Measurements from ENCODE around the gene LRRC7. TPM values are rescaled to one million over a fixed set of nuclear protein-coding genes. Genes with fewer than 3 reads are reported as not detected.

The LRRC7 gene
- total and polyA plus RNA-seq, 8 donors, result 3.4 to 5.9 (median 5.1) TPM; not detected in 2

DNA sequence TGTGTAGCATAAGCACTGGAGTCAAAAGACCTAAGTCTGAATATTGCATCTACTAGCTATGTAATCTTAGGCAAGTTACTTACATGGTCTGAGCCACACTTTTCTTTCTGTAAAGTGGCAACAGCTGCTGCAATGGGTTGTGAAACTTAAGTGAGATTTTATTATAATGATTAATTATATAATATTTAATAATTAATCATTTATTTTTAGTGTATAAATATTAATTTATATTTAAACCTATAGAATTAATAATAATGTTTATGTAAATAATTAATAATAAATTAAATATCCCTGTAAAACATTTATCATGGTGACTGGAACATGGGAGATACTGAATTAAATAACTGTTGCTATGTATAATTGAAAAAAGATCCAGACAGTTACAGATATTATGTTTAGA lies 457.3 kb downstream of the LRRC7 start:
- intact Hi-C loops (cut with DNase I), result no loop called here
- ATAC-seq (no peak), DNase-seq (no peak)
- no peak overlapping the region for H3K27ac ChIP-seq
- H3K4me1 ChIP-seq, result no peaks in the 10 kb centered on the region
- H3K4me3 ChIP-seq, result no peak overlapping the region
- no peaks in the 10 kb centered on the region for H3K9me3 ChIP-seq
- no peaks in the 10 kb centered on the region for H3K27me3 ChIP-seq
- no peaks in the 10 kb centered on the region for H3K36me3 ChIP-seq
- TF ChIP-seq, protein P1, sequence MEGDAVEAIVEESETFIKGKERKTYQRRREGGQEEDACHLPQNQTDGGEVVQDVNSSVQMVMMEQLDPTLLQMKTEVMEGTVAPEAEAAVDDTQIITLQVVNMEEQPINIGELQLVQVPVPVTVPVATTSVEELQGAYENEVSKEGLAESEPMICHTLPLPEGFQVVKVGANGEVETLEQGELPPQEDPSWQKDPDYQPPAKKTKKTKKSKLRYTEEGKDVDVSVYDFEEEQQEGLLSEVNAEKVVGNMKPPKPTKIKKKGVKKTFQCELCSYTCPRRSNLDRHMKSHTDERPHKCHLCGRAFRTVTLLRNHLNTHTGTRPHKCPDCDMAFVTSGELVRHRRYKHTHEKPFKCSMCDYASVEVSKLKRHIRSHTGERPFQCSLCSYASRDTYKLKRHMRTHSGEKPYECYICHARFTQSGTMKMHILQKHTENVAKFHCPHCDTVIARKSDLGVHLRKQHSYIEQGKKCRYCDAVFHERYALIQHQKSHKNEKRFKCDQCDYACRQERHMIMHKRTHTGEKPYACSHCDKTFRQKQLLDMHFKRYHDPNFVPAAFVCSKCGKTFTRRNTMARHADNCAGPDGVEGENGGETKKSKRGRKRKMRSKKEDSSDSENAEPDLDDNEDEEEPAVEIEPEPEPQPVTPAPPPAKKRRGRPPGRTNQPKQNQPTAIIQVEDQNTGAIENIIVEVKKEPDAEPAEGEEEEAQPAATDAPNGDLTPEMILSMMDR (IDR thresholded peaks at IDR 0.05), result no peak

DNA sequence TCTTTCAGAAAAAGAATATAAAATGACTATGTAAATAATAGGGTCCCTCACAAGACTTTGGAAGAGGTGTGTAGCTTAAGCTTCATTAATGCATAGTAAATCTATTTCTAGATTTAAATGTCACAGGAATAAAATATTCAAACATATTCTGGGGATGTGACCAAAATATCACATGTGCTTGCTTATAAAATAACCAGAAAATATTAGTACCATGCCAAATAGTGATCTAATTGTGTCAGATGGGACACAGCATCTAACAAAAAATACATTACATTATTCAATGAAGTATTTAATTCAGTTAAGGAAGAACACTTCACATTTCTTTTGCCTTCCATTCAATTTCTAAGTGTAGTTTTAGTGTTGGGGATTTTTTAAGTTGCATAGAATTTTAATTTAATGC lies 458.1 kb downstream of the LRRC7 start:
- Histone ChIP-seq H3K27me3 (no peaks in the 10 kb centered on the region), H3K36me3 (no peaks in the 10 kb centered on the region), H3K4me3 (no peak overlapping the region), H3K4me1 (no peaks in the 10 kb centered on the region), H3K9me3 (no peaks in the 10 kb centered on the region), H3K27ac (no peak overlapping the region)
- ATAC-seq (no peak), DNase-seq (no peak)
- TF ChIP-seq, protein P1 (IDR thresholded peaks at IDR 0.05), result no peak
- intact Hi-C loops (cut with DNase I), result no loop called here

DNA sequence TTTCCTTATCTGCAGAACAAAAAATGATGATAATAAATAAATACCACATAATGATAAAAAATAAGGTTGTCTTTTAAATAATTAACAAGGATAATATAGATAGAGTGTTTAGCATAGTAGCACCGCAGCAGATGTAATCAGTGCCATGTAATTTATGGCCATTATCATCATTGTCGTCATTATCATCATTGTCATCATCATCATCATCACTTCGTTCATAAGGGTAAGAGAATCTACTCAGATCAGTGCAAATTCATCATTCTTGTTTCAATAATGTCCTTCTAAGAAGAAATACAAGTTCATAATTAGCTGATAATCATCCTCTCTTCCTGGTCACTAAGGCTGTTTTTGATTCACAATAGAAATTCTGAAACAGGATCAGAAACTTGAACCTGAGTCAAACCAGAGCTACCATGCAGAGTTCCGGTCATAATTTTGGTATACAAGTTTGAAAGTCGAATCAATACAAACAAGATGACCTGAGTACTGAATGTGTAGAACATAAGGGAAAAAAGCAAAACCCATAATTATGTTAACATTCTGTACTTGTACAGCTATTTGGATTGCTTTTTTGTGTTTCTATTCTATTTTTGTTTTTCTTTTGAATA lies 465.6 kb downstream of the LRRC7 start:
- intact Hi-C loops (cut with DNase I), result no loop called here
- Histone ChIP-seq H3K27me3 (no peaks in the 10 kb centered on the region), H3K36me3 (no peaks in the 10 kb centered on the region)

DNA sequence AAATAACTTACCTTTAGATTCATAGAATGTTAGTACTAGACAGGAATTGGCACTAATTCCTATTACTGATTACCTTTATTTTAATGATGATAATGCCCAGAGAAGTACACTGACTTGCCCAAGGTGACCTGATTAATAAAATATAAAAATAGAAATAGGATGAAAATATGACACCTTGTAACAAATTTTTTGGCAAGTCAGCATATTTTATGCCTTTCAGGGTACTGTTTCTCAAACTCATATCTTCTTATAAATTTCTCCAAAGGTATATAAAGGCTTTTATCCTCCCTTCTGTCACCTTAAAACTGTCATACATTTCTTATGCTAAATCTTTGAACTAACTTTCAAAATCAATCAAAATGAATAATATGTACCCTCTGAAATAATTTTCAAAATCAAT lies 466.2 kb downstream of the LRRC7 start:
- TF ChIP-seq, protein P1 (IDR thresholded peaks at IDR 0.05), result no peak
- ATAC-seq (no peak), DNase-seq (no peak)
- H3K4me3 ChIP-seq, result no peak overlapping the region
- no peaks in the 10 kb centered on the region for H3K9me3 ChIP-seq
- no peak overlapping the region for H3K27ac ChIP-seq
- H3K4me1 ChIP-seq, result no peaks in the 10 kb centered on the region
- H3K27me3 ChIP-seq, result no peaks in the 10 kb centered on the region
- intact Hi-C loops (cut with DNase I), result no loop called here
- no peaks in the 10 kb centered on the region for H3K36me3 ChIP-seq

More for the DNA sequence above, 465.6 kb downstream of the LRRC7 start:
- ATAC-seq (no peak), DNase-seq (no peak)
- Histone ChIP-seq H3K27ac (no peak overlapping the region), H3K4me1 (no peaks in the 10 kb centered on the region), H3K4me3 (no peak overlapping the region), H3K9me3 (no peaks in the 10 kb centered on the region)
- TF ChIP-seq, protein P1 (IDR thresholded peaks at IDR 0.05), result no peak

DNA sequence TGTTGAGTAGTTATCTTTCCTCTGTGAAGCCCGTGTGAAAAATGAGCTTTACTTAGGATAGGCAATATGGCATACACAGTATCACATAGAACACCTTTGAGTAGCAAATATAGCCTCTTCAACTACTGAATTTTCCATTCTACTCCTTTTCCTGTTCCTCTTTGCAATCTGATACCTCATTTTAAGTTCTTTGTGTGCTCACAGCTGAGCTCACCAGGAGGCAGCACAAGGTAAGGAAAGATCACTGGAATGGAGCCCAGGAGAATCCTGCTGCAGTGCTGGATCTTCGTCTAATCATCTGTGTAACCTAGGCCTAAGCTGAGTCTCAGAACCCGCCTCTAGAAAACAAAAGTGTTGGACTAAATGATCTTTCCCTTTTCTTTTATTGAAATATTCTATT lies 466.7 kb downstream of the LRRC7 start:
- H3K4me3 ChIP-seq, result no peak overlapping the region
- intact Hi-C loops (cut with DNase I), result no loop called here
- H3K4me1 ChIP-seq, result no peaks in the 10 kb centered on the region
- peak in 1 of 4 donors; percentile 44 for DNase-seq
- H3K27ac ChIP-seq, result no peak overlapping the region
- no peaks in the 10 kb centered on the region for H3K9me3 ChIP-seq
- TF ChIP-seq, protein P1 (IDR thresholded peaks at IDR 0.05), result no peak
- H3K27me3 ChIP-seq, result no peaks in the 10 kb centered on the region
- no peaks in the 10 kb centered on the region for H3K36me3 ChIP-seq
- ATAC-seq, result no peak

Data from left lung (tissue), 10 donors.